ENCODE results near the gene PAQR7. TPM values are rescaled to one million over a fixed set of nuclear protein-coding genes. Genes with fewer than 3 reads are reported as not detected.
A peak's percentile ranks its signal among the peaks of the same experiment; 100 is the strongest.

The PAQR7 gene
- total and polyA plus RNA-seq, 8 donors, result 3.2 to 13.0 (median 4.5) TPM

GRCh38 chr1:25870614-25871013, 4.9 kb downstream of the PAQR7 start:
- H3K27ac ChIP-seq, result peak overlapping the region in 2 of 4 donors; percentile 52 to 80
- intact Hi-C loops (cut with DNase I), result no loop called here

GRCh38 chr1:25869909-25870606, 5.5 kb downstream of the PAQR7 start:
- peaks cover 59 to 77% (median 62%) of the 10 kb centered on the region in 3 donors for H3K4me1 ChIP-seq
- H3K36me3 ChIP-seq, result no peaks in the 10 kb centered on the region
- DNase-seq (peak in 2 of 6 donors; percentile 11 to 53), ATAC-seq (no peak), FAIRE-seq (no peak)
- intact Hi-C loops (cut with DNase I), result no loop called here
- no peak overlapping the region for H3K4me3 ChIP-seq
- H3K9me3 ChIP-seq, result no peaks in the 10 kb centered on the region
- WGBS, 2 donors, result 68 to 78% methylated on average over 6 of the region's 6 CpGs
- TF ChIP-seq CTCF (IDR thresholded peaks at IDR 0.05), result no peak
- H3K27ac ChIP-seq, result peak overlapping the region in 1 of 4 donors; percentile 5
- no peaks in the 10 kb centered on the region for H3K27me3 ChIP-seq

More at GRCh38 chr1:25870614-25871013, 4.9 kb downstream of the PAQR7 start:
- H3K36me3 ChIP-seq, result no peaks in the 10 kb centered on the region
- no peak for FAIRE-seq
- H3K9me3 ChIP-seq, result no peaks in the 10 kb centered on the region
- 34 to 37% methylated on average over 1 of the region's 1 CpG for WGBS, 2 donors
- no peak for DNase-seq
- TF ChIP-seq CTCF (IDR thresholded peaks at IDR 0.05), result no peak
- no peak overlapping the region for H3K4me3 ChIP-seq
- no peaks in the 10 kb centered on the region for H3K27me3 ChIP-seq
- no peak for ATAC-seq
- H3K4me1 ChIP-seq, result peaks cover 61 to 78% (median 62%) of the 10 kb centered on the region in 3 donors

GRCh38 chr1:25867210-25867991, 8.1 kb downstream of the PAQR7 start:
- intact Hi-C loops (cut with DNase I), result no loop called here
- TF ChIP-seq CTCF (IDR thresholded peaks at IDR 0.05), result no peak
- peak; percentile 20 for FAIRE-seq

GRCh38 chr1:25866288-25866687, 9.2 kb downstream of the PAQR7 start:
- H3K27me3 ChIP-seq, result no peaks in the 10 kb centered on the region
- no peaks in the 10 kb centered on the region for H3K9me3 ChIP-seq
- no peak for DNase-seq
- FAIRE-seq, result no peak
- H3K27ac ChIP-seq, result peak overlapping the region; percentile 46 to 87 (median 84)
- H3K4me3 ChIP-seq, result no peak overlapping the region
- TF ChIP-seq CTCF (IDR thresholded peaks at IDR 0.05), result no peak
- intact Hi-C loops (cut with DNase I), result no loop called here
- 21 to 35% methylated on average over 1 of the region's 1 CpG for WGBS, 2 donors
- H3K4me1 ChIP-seq, result peaks cover 30 to 44% (median 31%) of the 10 kb centered on the region in 3 donors
- no peaks in the 10 kb centered on the region for H3K36me3 ChIP-seq
- no peak for ATAC-seq

More at GRCh38 chr1:25867210-25867991, 8.1 kb downstream of the PAQR7 start:
- H3K36me3 ChIP-seq, result no peaks in the 10 kb centered on the region
- H3K9me3 ChIP-seq, result no peaks in the 10 kb centered on the region
- DNase-seq (peak in 4 of 6 donors; percentile 48 to 66 (median 61)), ATAC-seq (peak; percentile 66 to 82 (median 73))
- WGBS, 2 donors, result 14 to 18% methylated on average over 9 of the region's 9 CpGs
- H3K4me1 ChIP-seq, result peaks cover 41 to 55% (median 41%) of the 10 kb centered on the region in 3 donors
- no peaks in the 10 kb centered on the region for H3K27me3 ChIP-seq
- no peak overlapping the region for H3K4me3 ChIP-seq
- peak overlapping the region; percentile 56 to 87 (median 84) for H3K27ac ChIP-seq

All from pancreas (tissue), 10 donors.